ENCODE measurements around the gene PPP1R26. TPM values are rescaled to one million over a fixed set of nuclear protein-coding genes. Genes with fewer than 3 reads are reported as not detected.

Gene PPP1R26
- total and polyA plus RNA-seq, 9 of the 15 experiments (the other 6 are each of a cell fraction or from before 2014, with no cell fraction given): 0.77 to 26.8 (median 9.3) TPM

GRCh38 chr9:135478829-135479468 is 633 bp upstream of the PPP1R26 start (continued):
- TF ChIP-seq, protein P1, sequence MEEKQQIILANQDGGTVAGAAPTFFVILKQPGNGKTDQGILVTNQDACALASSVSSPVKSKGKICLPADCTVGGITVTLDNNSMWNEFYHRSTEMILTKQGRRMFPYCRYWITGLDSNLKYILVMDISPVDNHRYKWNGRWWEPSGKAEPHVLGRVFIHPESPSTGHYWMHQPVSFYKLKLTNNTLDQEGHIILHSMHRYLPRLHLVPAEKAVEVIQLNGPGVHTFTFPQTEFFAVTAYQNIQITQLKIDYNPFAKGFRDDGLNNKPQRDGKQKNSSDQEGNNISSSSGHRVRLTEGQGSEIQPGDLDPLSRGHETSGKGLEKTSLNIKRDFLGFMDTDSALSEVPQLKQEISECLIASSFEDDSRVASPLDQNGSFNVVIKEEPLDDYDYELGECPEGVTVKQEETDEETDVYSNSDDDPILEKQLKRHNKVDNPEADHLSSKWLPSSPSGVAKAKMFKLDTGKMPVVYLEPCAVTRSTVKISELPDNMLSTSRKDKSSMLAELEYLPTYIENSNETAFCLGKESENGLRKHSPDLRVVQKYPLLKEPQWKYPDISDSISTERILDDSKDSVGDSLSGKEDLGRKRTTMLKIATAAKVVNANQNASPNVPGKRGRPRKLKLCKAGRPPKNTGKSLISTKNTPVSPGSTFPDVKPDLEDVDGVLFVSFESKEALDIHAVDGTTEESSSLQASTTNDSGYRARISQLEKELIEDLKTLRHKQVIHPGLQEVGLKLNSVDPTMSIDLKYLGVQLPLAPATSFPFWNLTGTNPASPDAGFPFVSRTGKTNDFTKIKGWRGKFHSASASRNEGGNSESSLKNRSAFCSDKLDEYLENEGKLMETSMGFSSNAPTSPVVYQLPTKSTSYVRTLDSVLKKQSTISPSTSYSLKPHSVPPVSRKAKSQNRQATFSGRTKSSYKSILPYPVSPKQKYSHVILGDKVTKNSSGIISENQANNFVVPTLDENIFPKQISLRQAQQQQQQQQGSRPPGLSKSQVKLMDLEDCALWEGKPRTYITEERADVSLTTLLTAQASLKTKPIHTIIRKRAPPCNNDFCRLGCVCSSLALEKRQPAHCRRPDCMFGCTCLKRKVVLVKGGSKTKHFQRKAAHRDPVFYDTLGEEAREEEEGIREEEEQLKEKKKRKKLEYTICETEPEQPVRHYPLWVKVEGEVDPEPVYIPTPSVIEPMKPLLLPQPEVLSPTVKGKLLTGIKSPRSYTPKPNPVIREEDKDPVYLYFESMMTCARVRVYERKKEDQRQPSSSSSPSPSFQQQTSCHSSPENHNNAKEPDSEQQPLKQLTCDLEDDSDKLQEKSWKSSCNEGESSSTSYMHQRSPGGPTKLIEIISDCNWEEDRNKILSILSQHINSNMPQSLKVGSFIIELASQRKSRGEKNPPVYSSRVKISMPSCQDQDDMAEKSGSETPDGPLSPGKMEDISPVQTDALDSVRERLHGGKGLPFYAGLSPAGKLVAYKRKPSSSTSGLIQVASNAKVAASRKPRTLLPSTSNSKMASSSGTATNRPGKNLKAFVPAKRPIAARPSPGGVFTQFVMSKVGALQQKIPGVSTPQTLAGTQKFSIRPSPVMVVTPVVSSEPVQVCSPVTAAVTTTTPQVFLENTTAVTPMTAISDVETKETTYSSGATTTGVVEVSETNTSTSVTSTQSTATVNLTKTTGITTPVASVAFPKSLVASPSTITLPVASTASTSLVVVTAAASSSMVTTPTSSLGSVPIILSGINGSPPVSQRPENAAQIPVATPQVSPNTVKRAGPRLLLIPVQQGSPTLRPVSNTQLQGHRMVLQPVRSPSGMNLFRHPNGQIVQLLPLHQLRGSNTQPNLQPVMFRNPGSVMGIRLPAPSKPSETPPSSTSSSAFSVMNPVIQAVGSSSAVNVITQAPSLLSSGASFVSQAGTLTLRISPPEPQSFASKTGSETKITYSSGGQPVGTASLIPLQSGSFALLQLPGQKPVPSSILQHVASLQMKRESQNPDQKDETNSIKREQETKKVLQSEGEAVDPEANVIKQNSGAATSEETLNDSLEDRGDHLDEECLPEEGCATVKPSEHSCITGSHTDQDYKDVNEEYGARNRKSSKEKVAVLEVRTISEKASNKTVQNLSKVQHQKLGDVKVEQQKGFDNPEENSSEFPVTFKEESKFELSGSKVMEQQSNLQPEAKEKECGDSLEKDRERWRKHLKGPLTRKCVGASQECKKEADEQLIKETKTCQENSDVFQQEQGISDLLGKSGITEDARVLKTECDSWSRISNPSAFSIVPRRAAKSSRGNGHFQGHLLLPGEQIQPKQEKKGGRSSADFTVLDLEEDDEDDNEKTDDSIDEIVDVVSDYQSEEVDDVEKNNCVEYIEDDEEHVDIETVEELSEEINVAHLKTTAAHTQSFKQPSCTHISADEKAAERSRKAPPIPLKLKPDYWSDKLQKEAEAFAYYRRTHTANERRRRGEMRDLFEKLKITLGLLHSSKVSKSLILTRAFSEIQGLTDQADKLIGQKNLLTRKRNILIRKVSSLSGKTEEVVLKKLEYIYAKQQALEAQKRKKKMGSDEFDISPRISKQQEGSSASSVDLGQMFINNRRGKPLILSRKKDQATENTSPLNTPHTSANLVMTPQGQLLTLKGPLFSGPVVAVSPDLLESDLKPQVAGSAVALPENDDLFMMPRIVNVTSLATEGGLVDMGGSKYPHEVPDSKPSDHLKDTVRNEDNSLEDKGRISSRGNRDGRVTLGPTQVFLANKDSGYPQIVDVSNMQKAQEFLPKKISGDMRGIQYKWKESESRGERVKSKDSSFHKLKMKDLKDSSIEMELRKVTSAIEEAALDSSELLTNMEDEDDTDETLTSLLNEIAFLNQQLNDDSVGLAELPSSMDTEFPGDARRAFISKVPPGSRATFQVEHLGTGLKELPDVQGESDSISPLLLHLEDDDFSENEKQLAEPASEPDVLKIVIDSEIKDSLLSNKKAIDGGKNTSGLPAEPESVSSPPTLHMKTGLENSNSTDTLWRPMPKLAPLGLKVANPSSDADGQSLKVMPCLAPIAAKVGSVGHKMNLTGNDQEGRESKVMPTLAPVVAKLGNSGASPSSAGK (IDR thresholded peaks at IDR 0.05): peak; percentile 61
- TF ChIP-seq E2F6 (IDR thresholded peaks at IDR 0.05; ENCODE audit: borderline replicate concordance in 1 of 2, extremely low read depth in 1 of 2, insufficient read depth in 1 of 2, insufficient read length in 1 of 2, low read depth in 1 of 2, low read length in 1 of 2, poor library complexity in 1 of 2, severe bottlenecking in 1 of 2) (peak in 1 of 2 experiments; percentile 21), POLR2G (IDR thresholded peaks at IDR 0.05; ENCODE audit: low read depth, low read length) (peak; percentile 74)
- TF ChIP-seq, protein P2, sequence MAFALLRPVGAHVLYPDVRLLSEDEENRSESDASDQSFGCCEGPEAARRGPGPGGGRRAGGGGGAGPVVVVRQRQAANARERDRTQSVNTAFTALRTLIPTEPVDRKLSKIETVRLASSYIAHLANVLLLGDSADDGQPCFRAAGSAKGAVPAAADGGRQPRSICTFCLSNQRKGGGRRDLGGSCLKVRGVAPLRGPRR (CRISPR knock-in tag; IDR thresholded peaks at IDR 0.05): no peak
- TF ChIP-seq, protein P3, sequence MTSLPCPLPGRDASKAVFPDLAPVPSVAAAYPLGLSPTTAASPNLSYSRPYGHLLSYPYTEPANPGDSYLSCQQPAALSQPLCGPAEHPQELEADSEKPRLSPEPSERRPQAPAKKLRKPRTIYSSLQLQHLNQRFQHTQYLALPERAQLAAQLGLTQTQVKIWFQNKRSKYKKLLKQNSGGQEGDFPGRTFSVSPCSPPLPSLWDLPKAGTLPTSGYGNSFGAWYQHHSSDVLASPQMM (CRISPR knock-in tag; IDR thresholded peaks at IDR 0.05): no peak
- TF ChIP-seq, protein P4, sequence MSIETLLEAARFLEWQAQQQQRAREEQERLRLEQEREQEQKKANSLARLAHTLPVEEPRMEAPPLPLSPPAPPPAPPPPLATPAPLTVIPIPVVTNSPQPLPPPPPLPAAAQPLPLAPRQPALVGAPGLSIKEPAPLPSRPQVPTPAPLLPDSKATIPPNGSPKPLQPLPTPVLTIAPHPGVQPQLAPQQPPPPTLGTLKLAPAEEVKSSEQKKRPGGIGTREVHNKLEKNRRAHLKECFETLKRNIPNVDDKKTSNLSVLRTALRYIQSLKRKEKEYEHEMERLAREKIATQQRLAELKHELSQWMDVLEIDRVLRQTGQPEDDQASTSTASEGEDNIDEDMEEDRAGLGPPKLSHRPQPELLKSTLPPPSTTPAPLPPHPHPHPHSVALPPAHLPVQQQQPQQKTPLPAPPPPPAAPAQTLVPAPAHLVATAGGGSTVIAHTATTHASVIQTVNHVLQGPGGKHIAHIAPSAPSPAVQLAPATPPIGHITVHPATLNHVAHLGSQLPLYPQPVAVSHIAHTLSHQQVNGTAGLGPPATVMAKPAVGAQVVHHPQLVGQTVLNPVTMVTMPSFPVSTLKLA (conservative IDR thresholded peaks at IDR 0.05): peak in 1 of 2 experiments; percentile 41; a peak in 1 of 4 replicates

All from K562 (cell line).